ENCODE results near the gene SLC28A2.

SLC28A2 gene

GRCh38 chr15:45326280-45326679 is 74.2 kb downstream of the SLC28A2 start:
- DNase-seq (ENCODE audit: low read depth) = no peak

- DNase-seq (ENCODE audit: low read depth) = no peak
Observed at GRCh38 chr15:45326741-45327140, 74.7 kb downstream of the SLC28A2 start.

Data from stimulated activated CD8-positive, alpha-beta memory T cell treated with anti-CD3 and anti-CD28 coated beads, Interleukin-4, amount 100 ng/mL, for 24 hours (primary cell).